B cell (primary cell): Measurements from ENCODE around the gene PYGO2. TPM values are rescaled to one million over a fixed set of nuclear protein-coding genes. Genes with fewer than 3 reads are reported as not detected.
A peak's percentile ranks its signal among the peaks of the same experiment; 100 is the strongest.

Experiments
- ATAC-seq: fragments of 200-7000 bp; cut with Tn5 transposase; one replicate; pipeline ENCODE4 v1.10.0; 2021; ENCODE audit warnings: low read depth, mild to moderate bottlenecking, moderate number of reproducible peaks, moderate library complexity
- CTCF ChIA-PET: fragments of 350-600 bp; sonication (Branson Sonifier 250); formaldehyde crosslinking; loops from one replicate; lab custom pipeline; 2021; ENCODE audit warnings: antibody characterized with exemption, inconsistent platforms; lab: Charles Lee
- POLR2A ChIA-PET: fragments of 350-600 bp; sonication (Branson Sonifier 250); formaldehyde crosslinking; loops from one replicate; lab custom pipeline; 2021; ENCODE audit warnings: antibody characterized with exemption; lab: Charles Lee
- DNase-seq: peaks from one replicate; pipeline ENCODE4 v3.0.0; 2013
- H2AFZ ChIP-seq: 2 replicates; pipeline ENCODE4 v1.6.1; 2012; ENCODE audit warnings: mild to moderate bottlenecking, low read depth, low read length; ENCODE audit not compliant: insufficient read depth, poor library complexity, severe bottlenecking
- H3K27ac ChIP-seq, 2 donors: 1 replicate in 1 of 2; 2 replicates in 1 of 2; pipeline ENCODE4 v1.5.1; 2012 to 2013; ENCODE audit warnings: low read length in 2 of 2, mild to moderate bottlenecking in 2 of 2, moderate library complexity in 1 of 2
- H3K27me3 ChIP-seq, 4 experiments: fragments of 200-600 bp in 1 of 4; sonication (generic) in 1 of 4; replicated peaks in 1 of 4; 1 replicate in 2 of 4; 2 replicates in 2 of 4; pipeline versions ENCODE4 v1.6.1 to v1.7.0; 2013 to 2016; ENCODE audit warnings: low read length in 3 of 4, mild to moderate bottlenecking in 2 of 4, mixed read lengths in 1 of 4, moderate library complexity in 1 of 4; ENCODE audit not compliant: insufficient read depth in 4 of 4, control insufficient read depth in 3 of 4; ENCODE audit errors: control extremely low read depth in 1 of 4
- H3K36me3 ChIP-seq, 2 experiments: replicated peaks in 1 of 2; 1 replicate in 1 of 2; 2 replicates in 1 of 2; pipeline versions ENCODE4 v1.6.1 to v1.7.1; 2013; ENCODE audit warnings: low read length in 1 of 2; ENCODE audit not compliant: insufficient read depth in 2 of 2, control insufficient read depth in 1 of 2; ENCODE audit errors: control extremely low read depth in 1 of 2, extremely low read depth in 1 of 2
- H3K4me1 ChIP-seq, 2 donors: fragments of 200-600 bp in 1 of 2; sonication (generic) in 1 of 2; 1 replicate in 1 of 2; 2 replicates in 1 of 2; pipeline versions ENCODE4 v1.5.1 to v1.6.1; 2013 to 2017; ENCODE audit warnings: low read length in 2 of 2; ENCODE audit not compliant: control insufficient read depth in 2 of 2, insufficient read depth in 2 of 2
- H3K4me2 ChIP-seq: replicated peaks from 2 replicates; pipeline ENCODE3; 2012; ENCODE audit warnings: mild to moderate bottlenecking, low read depth, low read length; ENCODE audit not compliant: poor library complexity, severe bottlenecking
- H3K4me3 ChIP-seq, 5 experiments: fragments of 200-600 bp in 1 of 5; sonication (generic) in 1 of 5; 1 replicate in 3 of 5; 2 replicates in 2 of 5; pipeline versions ENCODE4 v1.5.1 to v1.7.0; 2011 to 2016; ENCODE audit warnings: low read length in 4 of 5, mild to moderate bottlenecking in 4 of 5, low read depth in 2 of 5, control low read depth in 1 of 5, moderate library complexity in 1 of 5; ENCODE audit not compliant: insufficient read depth in 1 of 5; ENCODE audit errors: control extremely low read depth in 1 of 5, extremely low read depth in 1 of 5
- H3K79me2 ChIP-seq: fragments of 200-600 bp; sonication (generic); one replicate; pipeline ENCODE4 v1.6.0; 2016; ENCODE audit warnings: low read length; ENCODE audit not compliant: control insufficient read depth, insufficient read depth
- H3K9ac ChIP-seq: fragments of 200-600 bp; sonication (generic); 2 replicates; pipeline ENCODE4 v1.6.1; 2017; ENCODE audit warnings: mild to moderate bottlenecking, low read length, moderate library complexity
- H3K9me3 ChIP-seq, 3 donors: one replicate each; pipeline versions ENCODE4 v1.6.1 to v1.7.1; 2013; ENCODE audit warnings: low read length in 2 of 3; ENCODE audit not compliant: control insufficient read depth in 2 of 3, insufficient read depth in 1 of 3; ENCODE audit errors: control extremely low read depth in 1 of 3
- H4K20me1 ChIP-seq: 2 replicates; pipeline ENCODE4 v1.6.0; 2012; ENCODE audit warnings: mild to moderate bottlenecking, low read length; ENCODE audit not compliant: insufficient read depth, control insufficient read depth, poor library complexity, severe bottlenecking
- H3K27ac Mint-ChIP-seq: one replicate; pipeline ENCODE4 v1.8.0; 2021; ENCODE audit warnings: mixed read lengths
- H3K27me3 Mint-ChIP-seq: one replicate; pipeline ENCODE4 v1.8.0; 2021; ENCODE audit warnings: mixed read lengths
- H3K4me1 Mint-ChIP-seq: one replicate; pipeline ENCODE4 v1.8.0; 2021; ENCODE audit warnings: mixed read lengths
- H3K4me3 Mint-ChIP-seq: one replicate; pipeline ENCODE4 v1.8.0; 2021; ENCODE audit warnings: mixed read lengths
- H3K9me3 Mint-ChIP-seq: one replicate; pipeline ENCODE4 v1.8.0; 2022; ENCODE audit warnings: mixed read lengths; ENCODE audit not compliant: insufficient read depth
- EZH2 ChIP-seq: IDR thresholded peaks from 2 replicates; pipeline ENCODE4 v1.6.1; 2012; ENCODE audit warnings: borderline replicate concordance, low read depth, mild to moderate bottlenecking, moderate library complexity, low read length; ENCODE audit not compliant: insufficient read depth, poor library complexity, severe bottlenecking
- WGBS: methylation state at CpG from one replicate; pipeline ENCODE4 v1.1.5; 2013; ENCODE audit warnings: missing lambda C conversion rate; ENCODE audit not compliant: insufficient coverage; 5-methylcytosine and 5-hydroxymethylcytosine counted together
- intact Hi-C: fragments of 100-400 bp; cut with micrococcal nuclease; formaldehyde crosslinking; loops from one replicate; pipeline ENCODE4 v1.10.0; 2022
- polyA plus RNA-seq: library from polyadenylated mRNA; depleted of rRNA; stranded (reverse); fragments of >200 nt; gene quantifications from 2 replicates; pipeline ENCODE4 v1.2.3, GENCODE V29; 2012
- total RNA-seq, 2 donors: library from RNA; stranded (reverse); fragments of 120-200 nt in 1 of 2; gene quantifications; 1 replicate in 1 of 2; 2 replicates in 1 of 2; pipeline versions ENCODE4 v1.2.3 to v1.2.4, GENCODE V29; 2013 to 2022
- TF ChIP-seq, protein P1 (sequence below): fragments of 200-600 bp; IDR thresholded peaks from one replicate; pipeline ENCODE4 v1.8.0; 2022; ENCODE audit warnings: antibody characterized with exemption, mild to moderate bottlenecking

The PYGO2 gene
- total and polyA plus RNA-seq, 2 donors (not counting 1 experiment from before 2014, with no cell fraction given), result 22.2 to 52.7 TPM

GRCh38 chr1:154934358-154934948, 27.1 kb downstream of the PYGO2 start:
- H2AFZ ChIP-seq, result no peak overlapping the region
- ChIA-PET CTCF (interaction anchor here (0.7 to 2.3 kb wide), 3 partner anchors 13 to 83 kb away, joined by 3 to 7 read pairs (median 6); no protein-coding TSS in a partner anchor), POLR2A (no interaction called here)
- Mint-ChIP-seq H3K4me3 (peak overlapping the region; percentile 26), H3K27ac (peak overlapping the region; percentile 61), H3K9me3 (no peaks in the 10 kb centered on the region), H3K27me3 (no peaks in the 10 kb centered on the region), H3K4me1 (peaks cover 34% of the 10 kb centered on the region)
- intact Hi-C loops, result no loop called here
- H3K4me1 ChIP-seq, result peaks cover 18 to 28% of the 10 kb centered on the region in 2 donors
- no peak for DNase-seq
- peaks cover 0 to 6% of the 10 kb centered on the region in 2 experiments for H3K36me3 ChIP-seq
- H3K9ac ChIP-seq, result no peak overlapping the region
- no peaks in the 10 kb centered on the region for H4K20me1 ChIP-seq
- no peaks in the 10 kb centered on the region for H3K27me3 ChIP-seq
- H3K4me3 ChIP-seq, result no peak overlapping the region
- 94% methylated on average over 4 of the region's 5 CpGs for WGBS
- H3K4me2 ChIP-seq, result no peak overlapping the region
- no peaks in the 10 kb centered on the region for H3K9me3 ChIP-seq
- TF ChIP-seq EZH2, result no peak
- TF ChIP-seq, protein P1, sequence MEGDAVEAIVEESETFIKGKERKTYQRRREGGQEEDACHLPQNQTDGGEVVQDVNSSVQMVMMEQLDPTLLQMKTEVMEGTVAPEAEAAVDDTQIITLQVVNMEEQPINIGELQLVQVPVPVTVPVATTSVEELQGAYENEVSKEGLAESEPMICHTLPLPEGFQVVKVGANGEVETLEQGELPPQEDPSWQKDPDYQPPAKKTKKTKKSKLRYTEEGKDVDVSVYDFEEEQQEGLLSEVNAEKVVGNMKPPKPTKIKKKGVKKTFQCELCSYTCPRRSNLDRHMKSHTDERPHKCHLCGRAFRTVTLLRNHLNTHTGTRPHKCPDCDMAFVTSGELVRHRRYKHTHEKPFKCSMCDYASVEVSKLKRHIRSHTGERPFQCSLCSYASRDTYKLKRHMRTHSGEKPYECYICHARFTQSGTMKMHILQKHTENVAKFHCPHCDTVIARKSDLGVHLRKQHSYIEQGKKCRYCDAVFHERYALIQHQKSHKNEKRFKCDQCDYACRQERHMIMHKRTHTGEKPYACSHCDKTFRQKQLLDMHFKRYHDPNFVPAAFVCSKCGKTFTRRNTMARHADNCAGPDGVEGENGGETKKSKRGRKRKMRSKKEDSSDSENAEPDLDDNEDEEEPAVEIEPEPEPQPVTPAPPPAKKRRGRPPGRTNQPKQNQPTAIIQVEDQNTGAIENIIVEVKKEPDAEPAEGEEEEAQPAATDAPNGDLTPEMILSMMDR, result no peak
- H3K79me2 ChIP-seq, result peaks cover 23% of the 10 kb centered on the region
- no peak for ATAC-seq
- H3K27ac ChIP-seq, result no peak overlapping the region

DNA sequence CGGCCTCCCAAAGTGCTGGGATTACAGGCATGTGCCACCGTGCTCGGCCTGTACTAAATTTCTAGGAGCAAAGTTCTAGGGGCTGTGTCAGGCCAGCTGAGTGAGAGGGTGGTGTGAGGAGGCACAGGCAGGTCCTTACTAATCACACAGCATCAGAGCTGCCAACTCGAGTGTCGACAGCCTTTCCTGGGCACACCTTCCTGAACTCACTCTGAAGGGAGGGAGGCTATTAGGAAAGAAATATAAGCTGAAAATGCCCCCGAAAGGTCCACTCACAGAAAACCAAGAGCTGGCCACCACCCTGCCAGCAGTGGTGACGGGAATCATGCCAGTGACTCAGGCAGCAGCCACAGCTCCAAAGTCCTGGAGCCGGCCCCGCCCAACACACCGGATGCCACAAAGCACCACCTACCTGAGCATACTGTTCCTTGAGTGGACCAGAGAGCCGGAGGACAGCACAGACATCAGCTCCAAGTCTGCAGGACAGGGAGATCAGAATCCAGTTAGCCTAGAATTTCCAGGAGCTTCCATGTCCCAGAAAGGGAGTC, 29.6 kb downstream of the PYGO2 start:
- no peaks in the 10 kb centered on the region for H4K20me1 ChIP-seq
- DNase-seq, result no peak
- H3K9ac ChIP-seq, result no peak overlapping the region
- ATAC-seq, result no peak
- Mint-ChIP-seq H3K27ac (no peak overlapping the region), H3K4me1 (peaks cover 17% of the 10 kb centered on the region), H3K9me3 (no peaks in the 10 kb centered on the region), H3K27me3 (no peaks in the 10 kb centered on the region), H3K4me3 (no peak overlapping the region)
- no peak overlapping the region for H3K27ac ChIP-seq
- no peak overlapping the region for H2AFZ ChIP-seq
- H3K36me3 ChIP-seq, result peaks cover 0 to 18% of the 10 kb centered on the region in 2 experiments
- ChIA-PET POLR2A (no interaction called here), CTCF (interaction anchor here (1.1 to 2.2 kb wide), 3 partner anchors 13 to 373 kb away, joined by 3 to 9 read pairs (median 4); no protein-coding TSS in a partner anchor)
- intact Hi-C loops, result no loop called here
- peaks cover 19% of the 10 kb centered on the region for H3K79me2 ChIP-seq
- no peak overlapping the region for H3K4me2 ChIP-seq
- no peaks in the 10 kb centered on the region for H3K9me3 ChIP-seq
- no peak overlapping the region for H3K4me3 ChIP-seq
- TF ChIP-seq EZH2, result no peak
- TF ChIP-seq, protein P1, result no peak
- WGBS, result 97% methylated on average over 6 of the region's 11 CpGs
- peaks cover 11% of the 10 kb centered on the region in 2 donors for H3K4me1 ChIP-seq
- no peaks in the 10 kb centered on the region for H3K27me3 ChIP-seq
